IMR-90 (cell line): ENCODE results near the gene FGGY. TPM values are rescaled to one million over a fixed set of nuclear protein-coding genes. Genes with fewer than 3 reads are reported as not detected.

Source experiments
- ATAC-seq: fragments of 200-7000 bp; cut with Tn5 transposase; 2 replicates; pipeline ENCODE4 v1.9.1; 2020; ENCODE audit warnings: low read depth, mild to moderate bottlenecking, moderate library complexity
- BruUV-seq: library from RNA; stranded (reverse); fragments of 400-500 nt; replicated peaks from 2 replicates; lab custom pipeline; 2021; lab: Mats Ljungman, UMichigan
- CTCF ChIA-PET: fragments of 300-600 bp; formaldehyde crosslinking; extraction: SDS; loops from one replicate; lab custom pipeline; 2021; ENCODE audit warnings: antibody characterized with exemption; lab: Yijun Ruan, JAX
- POLR2A ChIA-PET: fragments of 300-600 bp; sonication (Branson Sonifier 250); formaldehyde crosslinking; loops from one replicate; lab custom pipeline; 2022; ENCODE audit warnings: antibody characterized with exemption; ENCODE audit not compliant: unreplicated experiment; lab: Charles Lee
- DNase-seq: peaks from one replicate; pipeline ENCODE4 v3.0.0; 2013
- H2AFZ ChIP-seq: replicated peaks from 2 replicates; pipeline ENCODE3; 2013; ENCODE audit warnings: low read length, mild to moderate bottlenecking; ENCODE audit not compliant: poor library complexity
- H2AK5ac ChIP-seq: 2 replicates; pipeline ENCODE4 v1.6.1; 2013; ENCODE audit warnings: low read depth, low read length, inconsistent platforms
- H2AK9ac ChIP-seq: replicated peaks from 2 replicates; pipeline ENCODE3; 2013; ENCODE audit warnings: mild to moderate bottlenecking, low read depth, low read length, moderate library complexity; ENCODE audit not compliant: poor library complexity
- H2BK120ac ChIP-seq: 2 replicates; pipeline ENCODE4 v1.6.1; 2013; ENCODE audit warnings: low read depth, low read length, inconsistent platforms
- H2BK15ac ChIP-seq: 3 replicates; pipeline ENCODE4 v1.6.1; 2013; ENCODE audit warnings: low read depth, low read length, inconsistent platforms
- H2BK20ac ChIP-seq: 2 replicates; pipeline ENCODE4 v1.6.1; 2013; ENCODE audit warnings: low read depth, mild to moderate bottlenecking, inconsistent platforms, low read length, moderate library complexity
- H2BK5ac ChIP-seq: 2 replicates; pipeline ENCODE4 v1.6.1; 2013; ENCODE audit warnings: mild to moderate bottlenecking, low read depth, low read length, inconsistent platforms; ENCODE audit not compliant: poor library complexity, severe bottlenecking
- H3K14ac ChIP-seq: replicated peaks from 2 replicates; pipeline ENCODE4 v1.6.1; 2013; ENCODE audit warnings: low read depth, low read length, inconsistent platforms
- H3K18ac ChIP-seq: 2 replicates; pipeline ENCODE4 v1.6.1; 2013; ENCODE audit warnings: low read depth, low read length, control low read depth
- H3K23ac ChIP-seq: 2 replicates; pipeline ENCODE4 v1.6.1; 2013; ENCODE audit warnings: low read depth, low read length, inconsistent platforms
- H3K27ac ChIP-seq: 2 replicates; pipeline ENCODE4 v1.5.1; 2013; ENCODE audit warnings: mild to moderate bottlenecking, control low read depth, low read length; ENCODE audit not compliant: insufficient read depth
- H3K27me3 ChIP-seq: 2 replicates; pipeline ENCODE4 v1.6.1; 2013; ENCODE audit warnings: low read length; ENCODE audit not compliant: control insufficient read depth, insufficient read depth
- H3K36me3 ChIP-seq: 2 replicates; pipeline ENCODE4 v1.6.1; 2013; ENCODE audit warnings: low read length, mixed read lengths; ENCODE audit not compliant: control insufficient read depth, insufficient read depth
- H3K4ac ChIP-seq: 2 replicates; pipeline ENCODE4 v1.6.1; 2013; ENCODE audit warnings: low read depth, low read length, inconsistent platforms
- H3K4me1 ChIP-seq: 2 replicates; pipeline ENCODE4 v1.6.1; 2013; ENCODE audit warnings: low read length, mixed read lengths; ENCODE audit not compliant: control insufficient read depth, insufficient read depth
- H3K4me2 ChIP-seq: 2 replicates; pipeline ENCODE4 v1.6.1; 2013; ENCODE audit warnings: low read depth, mild to moderate bottlenecking, control low read depth, low read length, moderate library complexity
- H3K4me3 ChIP-seq: 2 replicates; pipeline ENCODE4 v1.5.1; 2013; ENCODE audit warnings: low read depth, mild to moderate bottlenecking, control low read depth, low read length, moderate library complexity; ENCODE audit not compliant: insufficient read depth
- H3K56ac ChIP-seq: 2 replicates; pipeline ENCODE4 v1.6.1; 2013; ENCODE audit warnings: low read length, inconsistent platforms; ENCODE audit not compliant: insufficient read depth; ENCODE audit errors: extremely low read depth
- H3K79me1 ChIP-seq, 2 experiments: 2 replicates each; pipeline ENCODE4 v1.6.1; 2013; ENCODE audit warnings: low read length in 2 of 2, inconsistent platforms in 1 of 2, low read depth in 1 of 2
- H3K9ac ChIP-seq: 2 replicates; pipeline ENCODE4 v1.6.1; 2013; ENCODE audit warnings: low read depth, low read length, control low read depth
- H3K9me1 ChIP-seq: 2 replicates; pipeline ENCODE4 v1.6.1; 2013; ENCODE audit warnings: low read length, inconsistent platforms; ENCODE audit not compliant: insufficient read depth
- H3K9me3 ChIP-seq: 2 replicates; pipeline ENCODE4 v1.6.1; 2013; ENCODE audit warnings: low read length; ENCODE audit not compliant: control insufficient read depth, insufficient read depth
- H4K20me1 ChIP-seq: 2 replicates; pipeline ENCODE4 v1.6.1; 2013; ENCODE audit warnings: low read length, inconsistent platforms; ENCODE audit not compliant: insufficient read depth
- H4K5ac ChIP-seq: 2 replicates; pipeline ENCODE4 v1.6.1; 2013; ENCODE audit warnings: mild to moderate bottlenecking, low read depth, low read length, control low read depth
- H4K8ac ChIP-seq, 2 experiments: 2 replicates each; pipeline ENCODE4 v1.6.1; 2013; ENCODE audit warnings: low read depth in 2 of 2, low read length in 2 of 2, control low read depth in 1 of 2, inconsistent platforms in 1 of 2
- H4K91ac ChIP-seq: 2 replicates; pipeline ENCODE4 v1.6.1; 2013; ENCODE audit warnings: low read depth, low read length, inconsistent platforms; ENCODE audit not compliant: insufficient read depth
- CHD1 ChIP-seq: IDR thresholded peaks from 2 replicates; pipeline ENCODE4 v1.6.1; 2012; ENCODE audit warnings: low read depth, low read length, improper control_type of control experiment
- MAZ ChIP-seq: IDR thresholded peaks from 2 replicates; pipeline ENCODE4 v1.6.1; 2012; ENCODE audit warnings: low read depth, mild to moderate bottlenecking, low read length, improper control_type of control experiment, moderate library complexity, borderline replicate concordance
- POLR2A ChIP-seq: IDR thresholded peaks from 2 replicates; pipeline ENCODE4 v1.6.1; 2012; ENCODE audit warnings: mild to moderate bottlenecking, low read depth, low read length
- RCOR1 ChIP-seq: IDR thresholded peaks from 2 replicates; pipeline ENCODE4 v1.6.1; 2012; ENCODE audit warnings: mild to moderate bottlenecking, low read length, improper control_type of control experiment; ENCODE audit not compliant: insufficient replicate concordance
- RFX5 ChIP-seq: IDR thresholded peaks from 2 replicates; pipeline ENCODE4 v1.8.0; 2012; ENCODE audit warnings: low read depth, mild to moderate bottlenecking, low read length, moderate library complexity
- WGBS, 2 experiments: methylation state at CpG; one replicate each; pipeline versions ENCODE4 v1.1.5 to v1.1.7; 2013; ENCODE audit warnings: missing lambda C conversion rate in 2 of 2; ENCODE audit not compliant: insufficient read length in 1 of 2; ENCODE audit errors: extremely low coverage in 2 of 2; 5-methylcytosine and 5-hydroxymethylcytosine counted together
- dilution Hi-C: fragments of 300-500 bp; cut with HindIII; formaldehyde crosslinking; loops from one replicate; pipeline ENCODE4 v1.14.3; 2018; ENCODE audit warnings: low sequenced_read_pairs; ENCODE audit not compliant: unreplicated experiment
- in situ Hi-C: fragments of 300-500 bp; cut with MboI; formaldehyde crosslinking; loops from 3 replicates; pipeline ENCODE4 v1.14.3; 2019; ENCODE audit warnings: low sequenced_read_pairs, inconsistent platforms, mixed read lengths
- intact Hi-C: fragments of 100-400 bp; cut with micrococcal nuclease; formaldehyde crosslinking; loops from 2 replicates; pipeline ENCODE4 v1.10.0; 2022
- polyA plus RNA-seq, 3 experiments: library from polyadenylated mRNA; depleted of rRNA; stranded (reverse); fragments of >200 nt; gene quantifications; 2 replicates each; pipeline ENCODE4 v1.2.3, GENCODE V29; 2012; ENCODE audit warnings: low replicate concordance in 1 of 3
- total RNA-seq: library from RNA; depleted of rRNA; stranded (reverse); fragments of >200 nt; gene quantifications from 2 replicates; pipeline ENCODE4 v1.2.3, GENCODE V29; 2012

The FGGY gene
- total and polyA plus RNA-seq, 2 of the 4 experiments (the other 2 are of a cell fraction): 5.6 to 14.0 TPM

DNA sequence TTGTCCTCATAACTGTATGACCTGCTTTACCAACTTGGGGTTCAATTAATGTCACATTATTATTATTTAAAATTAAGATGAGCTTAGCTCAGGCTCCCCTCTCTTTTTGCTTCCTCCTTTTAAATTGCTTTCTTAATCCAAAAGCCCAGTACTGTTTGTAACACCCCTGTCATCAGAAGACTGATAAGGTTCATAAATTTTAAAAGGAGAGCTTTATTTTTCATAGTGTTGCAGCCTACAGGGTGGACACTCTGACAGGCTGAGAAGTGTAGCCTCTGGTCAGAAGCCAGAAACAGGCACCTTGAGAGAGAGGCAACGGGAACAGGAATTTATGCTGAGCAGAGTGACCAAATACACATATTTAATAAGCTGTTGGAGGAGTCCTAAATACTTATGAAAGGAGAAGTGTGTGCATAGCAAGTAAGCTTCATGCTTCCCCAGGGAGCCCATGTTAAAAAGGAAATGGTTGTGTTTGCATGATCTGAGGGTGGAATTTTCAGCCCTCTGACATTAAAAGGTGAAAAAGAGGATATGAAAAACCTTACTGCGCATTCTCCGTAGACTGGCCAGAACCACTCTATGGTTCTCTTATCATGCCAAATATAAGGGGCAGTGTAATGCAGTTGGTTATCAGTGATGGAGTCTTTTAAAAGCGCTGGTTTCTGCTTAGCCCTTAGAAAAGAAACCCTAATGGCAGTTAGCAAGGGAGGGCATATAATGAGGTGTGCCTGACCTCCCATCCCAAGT is 30.5 kb upstream of the FGGY start:
- ATAC-seq (no peak), DNase-seq (no peak)
- H3K9me3 ChIP-seq: no peaks in the 10 kb centered on the region
- no peak overlapping the region for H4K91ac ChIP-seq
- in situ Hi-C loops (no loop called here), intact Hi-C loops (no loop called here), dilution Hi-C loops (no loop called here)
- no peaks in the 10 kb centered on the region for H3K36me3 ChIP-seq
- H3K27ac ChIP-seq: no peak overlapping the region
- no peaks in the 10 kb centered on the region for H3K9me1 ChIP-seq
- H2AK9ac ChIP-seq: no peak overlapping the region
- no peak overlapping the region for H3K23ac ChIP-seq
- no CpG with 5 or more reads among the region's 4 CpGs for WGBS, 2 experiments
- no peak overlapping the region for H4K5ac ChIP-seq
- H2AK5ac ChIP-seq: no peak overlapping the region
- no peak for TF ChIP-seq RFX5
- TF ChIP-seq CHD1: no peak
- no peak for TF ChIP-seq RCOR1
- no peak for TF ChIP-seq POLR2A
- no peak for TF ChIP-seq MAZ
- no peak overlapping the region for H3K4ac ChIP-seq
- BruUV-seq: no TSS peak
- H3K79me1 ChIP-seq: no peaks in the 10 kb centered on the region
- H3K9ac ChIP-seq: no peak overlapping the region
- POLR2A ChIA-PET: no interaction called here
- no peak overlapping the region for H3K4me3 ChIP-seq
- H3K27me3 ChIP-seq: no peaks in the 10 kb centered on the region
- H2BK20ac ChIP-seq: no peak overlapping the region
- no peaks in the 10 kb centered on the region for H3K4me1 ChIP-seq
- no peak overlapping the region for H2AFZ ChIP-seq
- no peak overlapping the region for H3K56ac ChIP-seq
- H4K20me1 ChIP-seq: no peaks in the 10 kb centered on the region
- CTCF ChIA-PET: interaction anchor here (0.6 kb wide), 1 partner anchor 166 kb away, joined by 3 read pairs; no protein-coding TSS in a partner anchor
- H3K14ac ChIP-seq: no peak overlapping the region
- H2BK120ac ChIP-seq: no peak overlapping the region
- no peak overlapping the region for H4K8ac ChIP-seq
- no peak overlapping the region for H3K4me2 ChIP-seq
- H3K18ac ChIP-seq: no peak overlapping the region
- no peak overlapping the region for H2BK5ac ChIP-seq
- H2BK15ac ChIP-seq: no peak overlapping the region
